GM12878 (cell line): ENCODE measurements around the gene MGMT. TPM values are rescaled to one million over a fixed set of nuclear protein-coding genes. Genes with fewer than 3 reads are reported as not detected.

Experiments
- ATAC-seq: fragments of 200-7000 bp; cut with Tn5 transposase; 3 replicates; pipeline ENCODE4 v1.9.1; 2020; ENCODE audit warnings: mild to moderate bottlenecking, moderate library complexity
- BruUV-seq: library from RNA; stranded (reverse); fragments of 400-500 nt; replicated peaks from 2 replicates; lab custom pipeline; 2021; lab: Mats Ljungman, UMichigan
- CTCF ChIA-PET: fragments of 300-600 bp; sonication (Branson Sonifier 250); formaldehyde crosslinking; extraction: SDS; loops from one replicate; lab custom pipeline; 2021; ENCODE audit warnings: inconsistent platforms; lab: Yijun Ruan, JAX
- POLR2A ChIA-PET: fragments of 350-600 bp; formaldehyde crosslinking; extraction: SDS; loops from one replicate; lab custom pipeline; 2021; ENCODE audit warnings: inconsistent platforms; lab: Charles Lee
- RAD21 ChIA-PET: fragments of 300-600 bp; sonication (Branson Sonifier 250); formaldehyde crosslinking; loops from one replicate; lab custom pipeline; 2023; ENCODE audit warnings: antibody characterized with exemption; ENCODE audit not compliant: unreplicated experiment; lab: Charles Lee
- SMC1A ChIA-PET: fragments of 300-600 bp; sonication (Branson Sonifier 250); formaldehyde crosslinking; loops from one replicate; lab custom pipeline; 2023; ENCODE audit not compliant: unreplicated experiment, uncharacterized antibody; lab: Charles Lee
- DNase-seq: peaks from one replicate; pipeline ENCODE4 v3.0.0-alpha.2; 2011; ENCODE audit warnings: low read depth, low spot score
- FAIRE-seq: peaks from 3 replicates; lab custom pipeline; 2011; peaks lifted over from hg19 to GRCh38; lab: Jason Lieb, UNC
- H2AFZ ChIP-seq: 2 replicates; pipeline ENCODE4 v1.6.0; 2011; ENCODE audit warnings: low read depth, low read length, control low read depth; ENCODE audit not compliant: control insufficient read depth
- H3K27ac ChIP-seq: 2 replicates; pipeline ENCODE4 v1.5.1; 2011; ENCODE audit warnings: control low read depth; ENCODE audit not compliant: control insufficient read depth, insufficient read depth
- H3K27me3 ChIP-seq, 2 experiments: replicated peaks in 1 of 2; 2 replicates each; pipeline versions ENCODE4 v1.6.0 to v1.6.1; 2011; ENCODE audit warnings: low read length in 1 of 2; ENCODE audit not compliant: control insufficient read depth in 2 of 2, insufficient read depth in 2 of 2
- H3K36me3 ChIP-seq, 2 experiments: 2 replicates each; pipeline ENCODE4 v1.5.1; 2011; ENCODE audit warnings: low read length in 1 of 2; ENCODE audit not compliant: control insufficient read depth in 2 of 2, insufficient read depth in 2 of 2
- H3K4me1 ChIP-seq: 2 replicates; pipeline ENCODE4 v1.6.1; 2011; ENCODE audit warnings: mild to moderate bottlenecking, low read length, moderate library complexity, mixed read lengths; ENCODE audit not compliant: control insufficient read depth, insufficient read depth
- H3K4me2 ChIP-seq: 2 replicates; pipeline ENCODE4 v1.6.0; 2011; ENCODE audit warnings: control low read depth; ENCODE audit not compliant: control insufficient read depth, insufficient read depth
- H3K4me3 ChIP-seq: fragments of 200-600 bp; sonication (generic); 2 replicates; pipeline ENCODE4 v1.5.1; 2016
- H3K79me2 ChIP-seq: 2 replicates; pipeline ENCODE4 v1.6.0; 2011; ENCODE audit warnings: low read length; ENCODE audit not compliant: control insufficient read depth, insufficient read depth
- H3K9ac ChIP-seq: 2 replicates; pipeline ENCODE4 v1.8.0; 2011; ENCODE audit warnings: low read length, control low read depth, mixed read lengths; ENCODE audit not compliant: control insufficient read depth, insufficient read depth
- H3K9me3 ChIP-seq: replicated peaks from 3 replicates; pipeline ENCODE4 v1.5.1; 2011; ENCODE audit warnings: mild to moderate bottlenecking, low read length; ENCODE audit not compliant: control insufficient read depth, insufficient read depth
- H4K20me1 ChIP-seq: 2 replicates; pipeline ENCODE4 v1.6.0; 2011; ENCODE audit not compliant: control insufficient read depth, insufficient read depth
- BCL11A ChIP-seq: IDR thresholded peaks from 2 replicates; pipeline ENCODE4 v1.6.1; 2011; ENCODE audit warnings: low read depth, low read length
- BHLHE40 ChIP-seq, 2 experiments: fragments of 450-650 bp in 1 of 2; IDR thresholded peaks; 2 replicates each; pipeline ENCODE4 v1.6.1; 2011 to 2017; ENCODE audit warnings: low read depth in 2 of 2, borderline replicate concordance in 1 of 2, improper control_type of control experiment in 1 of 2, low read length in 1 of 2, mild to moderate bottlenecking in 1 of 2
- CHD2 ChIP-seq: IDR thresholded peaks from 2 replicates; pipeline ENCODE4 v1.6.1; 2011; ENCODE audit warnings: low read depth, low read length, improper control_type of control experiment, borderline replicate concordance
- EED ChIP-seq: sonication (generic); IDR thresholded peaks from 2 replicates; pipeline ENCODE4 v1.6.1; 2016; ENCODE audit warnings: antibody characterized with exemption, low read depth
- FOXK2 ChIP-seq: fragments of 450-650 bp; IDR thresholded peaks from 2 replicates; pipeline ENCODE4 v1.6.1; 2017; ENCODE audit warnings: mild to moderate bottlenecking, moderate library complexity
- HDAC6 ChIP-seq: fragments of 200-600 bp; sonication (generic); IDR thresholded peaks from one replicate; pipeline ENCODE4 v1.8.0; 2017; ENCODE audit warnings: antibody characterized with exemption; ENCODE audit not compliant: unreplicated experiment
- HDGF ChIP-seq: fragments of 450-650 bp; IDR thresholded peaks from 2 replicates; pipeline ENCODE4 v1.6.1; 2016; ENCODE audit warnings: antibody characterized with exemption
- IKZF2 ChIP-seq, 2 experiments: fragments of 450-650 bp; IDR thresholded peaks; 2 replicates each; pipeline ENCODE4 v1.6.1; 2017; ENCODE audit warnings: mild to moderate bottlenecking in 2 of 2, moderate library complexity in 2 of 2
- MEF2B ChIP-seq: fragments of 450-650 bp; IDR thresholded peaks from 2 replicates; pipeline ENCODE4 v1.6.1; 2018; ENCODE audit warnings: mild to moderate bottlenecking, moderate library complexity; ENCODE audit not compliant: partially characterized antibody, poor library complexity, severe bottlenecking
- NR2C2 ChIP-seq: IDR thresholded peaks from 2 replicates; pipeline ENCODE4 v1.6.1; 2011; ENCODE audit warnings: borderline replicate concordance, low read depth; ENCODE audit not compliant: control insufficient read depth, insufficient read length
- RBBP5 ChIP-seq: fragments of 200-600 bp; sonication (generic); conservative IDR thresholded peaks from 2 replicates; pipeline ENCODE4 v1.6.1; 2016
- RUNX3 ChIP-seq: IDR thresholded peaks from 2 replicates; pipeline ENCODE4 v1.6.1; 2012; ENCODE audit warnings: low read length, inconsistent platforms
- SKIL ChIP-seq: fragments of 450-650 bp; IDR thresholded peaks from 2 replicates; pipeline ENCODE4 v1.6.1; 2017; ENCODE audit warnings: mild to moderate bottlenecking, low read depth, inconsistent platforms; ENCODE audit not compliant: poor library complexity, severe bottlenecking
- SPI1 ChIP-seq: IDR thresholded peaks from 2 replicates; pipeline ENCODE4 v1.6.1; 2011; ENCODE audit warnings: low read depth, mild to moderate bottlenecking, low read length, moderate library complexity, borderline replicate concordance; ENCODE audit not compliant: insufficient read depth
- SREBF1 ChIP-seq: IDR thresholded peaks from 2 replicates; pipeline ENCODE4 v1.6.1; 2012; ENCODE audit warnings: mild to moderate bottlenecking, low read length
- STAT3 ChIP-seq: IDR thresholded peaks from 2 replicates; pipeline ENCODE4 v1.6.1; 2011; ENCODE audit warnings: low read depth, low read length, improper control_type of control experiment
- TBL1XR1 ChIP-seq: IDR thresholded peaks from 2 replicates; pipeline ENCODE4 v1.6.1; 2012; ENCODE audit warnings: low read depth, low read length, improper control_type of control experiment
- ZBED1 ChIP-seq: IDR thresholded peaks from 2 replicates; pipeline ENCODE4 v1.6.1; 2016; ENCODE audit warnings: borderline replicate concordance
- ZNF592 ChIP-seq: fragments of 450-650 bp; IDR thresholded peaks from 2 replicates; pipeline ENCODE4 v1.6.1; 2017; ENCODE audit warnings: mild to moderate bottlenecking, moderate library complexity
- WGBS: methylation state at CpG from one replicate; pipeline ENCODE4 v1.1.6; 2016; ENCODE audit warnings: low lambda C conversion rate; ENCODE audit not compliant: insufficient replicate concordance, insufficient coverage; ENCODE audit errors: missing lambda C conversion rate; 5-methylcytosine and 5-hydroxymethylcytosine counted together
- in situ Hi-C: fragments of 300-500 bp; cut with MboI; formaldehyde crosslinking; loops from 9 replicates; pipeline ENCODE4 v1.14.3; 2018; ENCODE audit warnings: mixed read lengths
- intact Hi-C: fragments of 100-400 bp; cut with micrococcal nuclease; formaldehyde crosslinking; loops from one replicate; pipeline ENCODE4 v1.14.2; 2022; ENCODE audit not compliant: unreplicated experiment
- polyA plus RNA-seq, 11 experiments: library from polyadenylated mRNA; depleted of rRNA in 4 of 11; unstranded in 6 of 11; stranded (reverse) in 5 of 11; fragments of >200 nt; fragmentation: Nextera tagmentation in 4 of 11; fragmentation: Illumina TruSeq in 1 of 11; extraction: Ambion mirVana in 4 of 11; extraction: Trizol in 1 of 11; gene quantifications; 1 replicate in 1 of 11; 2 replicates in 10 of 11; pipeline versions ENCODE4 v1.2.1 to v1.2.3, GENCODE V29; 2011 to 2016; ENCODE audit warnings: inconsistent platforms in 2 of 11, missing spikeins in 2 of 11, low read depth in 1 of 11
- total RNA-seq, 4 experiments: library from RNA; depleted of rRNA in 3 of 4; stranded (reverse); fragments of >200 nt in 3 of 4; fragmentation: Illumina TruSeq in 1 of 4; extraction: Trizol in 1 of 4; gene quantifications; 2 replicates each; pipeline versions ENCODE4 v1.2.1 to v1.2.3, GENCODE V29; 2013 to 2021

MGMT gene
- total and polyA plus RNA-seq, 10 of the 15 experiments (the other 5 are each of a cell fraction or from before 2014, with no cell fraction given) = 0.16 to 24.2 (median 13.3) TPM

GRCh38 chr10:129605986-129606518 lies 139.0 kb downstream of the MGMT start:
- Histone ChIP-seq H3K4me2 (peak overlapping the region; percentile 81), H4K20me1 (no peaks in the 10 kb centered on the region), H3K36me3 (no peaks in the 10 kb centered on the region), H3K9ac (peak overlapping the region; percentile 22), H3K4me3 (peak overlapping the region; percentile 38; the same call in 1 of the 2 replicates), H3K4me1 (peaks cover 36% of the 10 kb centered on the region), H3K27me3 (no peaks in the 10 kb centered on the region), H3K9me3 (no peaks in the 10 kb centered on the region), H3K79me2 (no peaks in the 10 kb centered on the region), H2AFZ (peak overlapping the region; percentile 72), H3K27ac (peak overlapping the region; percentile 51)
- ChIA-PET RAD21 (no interaction called here), POLR2A (no interaction called here), SMC1A (interaction anchor here (0.7 kb wide), 1 partner anchor 143 kb away, joined by 3 read pairs; no protein-coding TSS in a partner anchor), CTCF (no interaction called here)
- intact Hi-C loops (loop anchor here (1.0 kb wide), 1 partner anchor 504 kb away; the partner anchor contains the start of gene C10orf143), in situ Hi-C loops (no loop called here)
- DNase-seq (peak; percentile 72), FAIRE-seq (peak; percentile 84), ATAC-seq (peak; percentile 62)
- WGBS = 1% methylated on average over 19 of the region's 19 CpGs
- BruUV-seq = no TSS peak
- TF ChIP-seq RUNX3 = peak; percentile 47; the same call in 1 of the 2 replicates
- TF ChIP-seq TBL1XR1 = peak; percentile 67; the same call in 1 of the 2 replicates
- peak; percentile 76 to 81 for TF ChIP-seq IKZF2 (IDR thresholded peaks at IDR 0.05)
- 0 out of 2 replicates have a peak, but pooled peaks have one; percentile 18 for TF ChIP-seq STAT3
- TF ChIP-seq HDAC6 = no peak
- TF ChIP-seq SREBF1 = no peak
- TF ChIP-seq RBBP5 = no peak
- peak; percentile 35 to 55; a peak in 2 of 4 replicates for TF ChIP-seq BHLHE40 (IDR thresholded peaks at IDR 0.05; ENCODE audit: borderline replicate concordance in 1 of 2, low read depth in 2 of 2, low read length in 1 of 2)
- peak; percentile 48; the same call in 1 of the 2 replicates for TF ChIP-seq SPI1
- 0 out of 2 replicates have a peak, but pooled peaks have one; percentile 27 for TF ChIP-seq CHD2
- peak; percentile 64 for TF ChIP-seq FOXK2
- TF ChIP-seq MEF2B = peak; percentile 9
- no peak for TF ChIP-seq EED
- TF ChIP-seq ZNF592 = peak; percentile 40; the same call in 1 of the 2 replicates
- TF ChIP-seq BCL11A = peak; percentile 36; the same call in 1 of the 2 replicates
- TF ChIP-seq SKIL = peak; percentile 96
- TF ChIP-seq HDGF = no peak
- TF ChIP-seq NR2C2 = no peak
- no peak for TF ChIP-seq ZBED1
